ENCODE measurements around the gene SLC16A5.

- TF ChIP-seq EZH2 (IDR thresholded peaks at IDR 0.05; ENCODE audit: borderline replicate concordance, insufficient read depth, low read depth, low read length, poor library complexity, severe bottlenecking), result no peak
- no peak for TF ChIP-seq CTCF (IDR thresholded peaks at IDR 0.05)
Observed at GRCh38 chr17:75126954-75127353, 39.2 kb downstream of the SLC16A5 start.
